Duodenal mucosa (tissue), 2 donors: Measurements from ENCODE around the gene GRB2.
A peak's percentile ranks its signal among the peaks of the same experiment; 100 is the strongest.

Experiments used
- H3K27ac ChIP-seq: one replicate; pipeline ENCODE4 v1.7.0; 2013; ENCODE audit warnings: low read depth, low read length
- H3K27me3 ChIP-seq, 2 donors: one replicate each; pipeline ENCODE4 v1.7.0; 2013; ENCODE audit warnings: low read length in 2 of 2, control low read depth in 1 of 2; ENCODE audit not compliant: insufficient read depth in 2 of 2, control insufficient read depth in 1 of 2
- H3K36me3 ChIP-seq, 2 donors: one replicate each; pipeline ENCODE4 v1.7.0; 2013; ENCODE audit warnings: low read length in 2 of 2, control low read depth in 1 of 2; ENCODE audit not compliant: insufficient read depth in 2 of 2, control insufficient read depth in 1 of 2
- H3K4me1 ChIP-seq, 2 donors: one replicate each; pipeline ENCODE4 v1.7.0; 2013; ENCODE audit warnings: low read length in 2 of 2, control low read depth in 1 of 2; ENCODE audit not compliant: insufficient read depth in 2 of 2, control insufficient read depth in 1 of 2
- H3K4me3 ChIP-seq, 2 donors: one replicate each; pipeline ENCODE4 v1.7.0; 2013; ENCODE audit warnings: low read length in 2 of 2, low read depth in 1 of 2
- H3K9ac ChIP-seq, 2 donors: one replicate each; pipeline ENCODE4 v1.7.0; 2013; ENCODE audit warnings: low read length in 2 of 2, low read depth in 1 of 2
- H3K9me3 ChIP-seq, 2 donors: one replicate each; pipeline ENCODE4 v1.7.0; 2013; ENCODE audit warnings: low read length in 2 of 2, control low read depth in 1 of 2; ENCODE audit not compliant: control insufficient read depth in 1 of 2

The GRB2 gene

GRCh38 chr17:75402026-75402425, 3.5 kb downstream of the GRB2 start:
- Histone ChIP-seq H3K9ac (peak overlapping the region in 1 of 2 donors; percentile 51), H3K4me3 (no peak overlapping the region), H3K27me3 (no peaks in the 10 kb centered on the region), H3K9me3 (no peaks in the 10 kb centered on the region), H3K36me3 (no peaks in the 10 kb centered on the region), H3K27ac (no peak overlapping the region), H3K4me1 (peaks cover 24 to 26% of the 10 kb centered on the region in 2 donors)

- H3K4me3 ChIP-seq, result no peak overlapping the region
- H3K9me3 ChIP-seq, result no peaks in the 10 kb centered on the region
- no peaks in the 10 kb centered on the region for H3K36me3 ChIP-seq
- H3K9ac ChIP-seq, result no peak overlapping the region
- peaks cover 23 to 29% of the 10 kb centered on the region in 2 donors for H3K4me1 ChIP-seq
- no peak overlapping the region for H3K27ac ChIP-seq
- no peaks in the 10 kb centered on the region for H3K27me3 ChIP-seq
These were observed 5.0 kb downstream of the GRB2 start for GRCh38 chr17:75400326-75400939.

GRCh38 chr17:75398279-75398678, 7.2 kb downstream of the GRB2 start:
- Histone ChIP-seq H3K4me3 (no peak overlapping the region), H3K27ac (no peak overlapping the region), H3K36me3 (no peaks in the 10 kb centered on the region), H3K9me3 (no peaks in the 10 kb centered on the region), H3K4me1 (peaks cover 41 to 43% of the 10 kb centered on the region in 2 donors), H3K9ac (no peak overlapping the region), H3K27me3 (no peaks in the 10 kb centered on the region)

DNA sequence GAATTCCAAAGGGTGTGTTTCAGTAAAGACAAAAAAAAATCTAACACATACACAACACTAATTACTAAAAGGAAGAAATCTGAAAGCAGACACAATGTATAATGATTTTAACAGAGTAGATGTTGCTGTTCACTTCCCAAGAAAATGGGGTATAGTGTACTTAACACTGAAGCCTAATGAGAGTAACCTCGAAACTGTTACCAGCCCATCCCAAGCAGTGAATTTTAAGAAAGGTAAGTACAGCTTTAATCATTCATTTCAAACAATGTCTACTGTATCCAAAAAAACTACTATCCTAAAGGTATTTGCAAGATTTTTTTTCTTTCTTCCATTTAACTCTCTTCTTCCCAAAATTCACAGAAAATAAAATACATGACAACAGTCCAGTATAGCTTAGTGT, 8.3 kb downstream of the GRB2 start:
- Histone ChIP-seq H3K9me3 (no peaks in the 10 kb centered on the region), H3K4me1 (peaks cover 45 to 46% of the 10 kb centered on the region in 2 donors), H3K4me3 (no peak overlapping the region), H3K36me3 (no peaks in the 10 kb centered on the region), H3K27me3 (no peaks in the 10 kb centered on the region), H3K27ac (no peak overlapping the region), H3K9ac (no peak overlapping the region)

DNA sequence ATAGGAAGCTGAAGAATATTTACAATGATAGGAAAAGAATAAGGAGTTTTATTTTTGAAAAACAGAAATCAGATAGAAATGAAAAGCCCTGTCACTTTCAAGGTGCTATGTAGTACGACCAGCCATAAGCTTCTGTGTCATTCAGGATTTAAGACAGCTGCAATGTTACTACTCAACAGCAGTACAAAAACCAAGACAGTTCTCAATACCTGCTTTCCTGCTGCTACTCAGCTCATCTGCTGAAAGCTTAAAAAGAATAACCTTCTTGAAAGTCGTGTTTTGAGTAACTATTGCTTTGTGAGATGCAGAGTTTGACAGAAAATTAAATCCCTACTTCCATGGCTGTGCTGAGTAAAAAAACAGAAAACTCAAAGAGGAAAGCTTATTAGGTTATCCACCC, 8.7 kb downstream of the GRB2 start:
- H3K27me3 ChIP-seq, result no peaks in the 10 kb centered on the region
- peaks cover 43 to 44% of the 10 kb centered on the region in 2 donors for H3K4me1 ChIP-seq
- no peak overlapping the region for H3K27ac ChIP-seq
- H3K36me3 ChIP-seq, result no peaks in the 10 kb centered on the region
- no peak overlapping the region for H3K4me3 ChIP-seq
- no peak overlapping the region for H3K9ac ChIP-seq
- no peaks in the 10 kb centered on the region for H3K9me3 ChIP-seq

DNA sequence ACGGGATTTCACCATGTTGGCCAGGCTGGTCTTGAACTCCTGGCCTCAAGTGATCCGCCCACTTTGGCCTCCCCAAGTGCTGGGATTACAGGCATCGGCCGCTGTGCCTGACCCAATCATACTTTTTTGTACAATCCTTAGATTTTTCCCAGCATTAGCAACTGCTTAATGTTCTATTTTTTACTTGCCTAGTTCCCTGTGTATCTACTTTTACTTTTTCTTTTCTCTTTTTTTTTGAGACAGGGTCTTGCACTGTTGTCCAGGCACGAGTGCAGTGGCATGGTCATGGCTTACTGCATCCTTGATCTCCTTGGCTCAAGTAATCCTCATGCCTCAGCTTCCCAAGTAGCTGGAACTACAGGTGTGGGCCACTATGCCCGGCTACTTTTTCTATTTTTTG, 9.5 kb downstream of the GRB2 start:
- Histone ChIP-seq H3K4me1 (peaks cover 39 to 42% of the 10 kb centered on the region in 2 donors), H3K36me3 (no peaks in the 10 kb centered on the region), H3K4me3 (no peak overlapping the region), H3K9ac (no peak overlapping the region), H3K27ac (no peak overlapping the region), H3K9me3 (no peaks in the 10 kb centered on the region), H3K27me3 (no peaks in the 10 kb centered on the region)

- Histone ChIP-seq H3K9me3 (no peaks in the 10 kb centered on the region), H3K4me1 (peaks cover 44 to 53% of the 10 kb centered on the region in 2 donors), H3K36me3 (no peaks in the 10 kb centered on the region), H3K27me3 (no peaks in the 10 kb centered on the region), H3K4me3 (peak overlapping the region; percentile 83 to 92), H3K9ac (peak overlapping the region; percentile 79), H3K27ac (peak overlapping the region; percentile 16)
These were observed 11.1 kb downstream of the GRB2 start for GRCh38 chr17:75394332-75394918.

DNA sequence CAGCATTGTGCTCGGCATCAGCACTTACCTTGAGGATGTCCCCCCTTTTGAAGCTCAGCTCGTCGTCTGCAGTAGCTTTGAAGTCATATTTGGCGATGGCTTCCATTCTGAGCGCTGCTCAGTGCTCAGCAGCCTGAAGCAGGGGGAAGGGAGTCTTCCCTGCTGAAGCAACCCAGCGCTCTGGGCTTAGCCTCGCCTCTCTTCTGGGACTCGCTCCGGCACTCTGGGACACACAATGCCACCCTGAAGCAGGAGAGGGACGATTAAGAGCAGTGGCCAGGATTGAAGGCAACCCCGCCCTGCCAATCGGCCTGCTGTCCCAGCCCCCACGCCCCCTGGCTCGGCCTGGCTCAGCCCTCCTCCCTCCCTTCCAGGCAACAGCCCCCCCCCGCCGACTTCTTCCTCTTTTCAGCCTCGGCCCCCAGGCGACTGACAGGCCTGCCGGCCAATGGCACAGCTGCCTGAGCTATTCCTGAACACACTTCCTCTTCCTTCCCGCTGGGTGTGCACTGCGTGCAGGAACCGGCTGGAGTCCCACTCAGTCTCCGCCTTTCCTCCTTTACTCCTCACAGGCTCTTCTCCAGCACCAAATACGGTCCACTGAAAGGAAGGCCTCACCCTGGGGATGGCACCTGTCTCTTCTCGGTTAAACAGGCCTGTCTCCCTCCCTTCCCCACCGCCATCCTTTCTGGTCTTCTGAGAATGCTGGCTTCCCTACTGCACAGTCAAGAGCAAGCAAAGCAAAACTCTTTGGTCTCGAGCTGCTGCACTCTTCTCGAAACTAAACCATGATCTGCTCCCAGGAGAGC, 11.8 kb downstream of the GRB2 start:
- H3K4me3 ChIP-seq, result peak overlapping the region; percentile 83 to 92
- no peaks in the 10 kb centered on the region for H3K36me3 ChIP-seq
- peak overlapping the region; percentile 79 for H3K9ac ChIP-seq
- H3K9me3 ChIP-seq, result no peaks in the 10 kb centered on the region
- no peaks in the 10 kb centered on the region for H3K27me3 ChIP-seq
- H3K4me1 ChIP-seq, result peaks cover 44 to 53% of the 10 kb centered on the region in 2 donors
- H3K27ac ChIP-seq, result peak overlapping the region; percentile 69

DNA sequence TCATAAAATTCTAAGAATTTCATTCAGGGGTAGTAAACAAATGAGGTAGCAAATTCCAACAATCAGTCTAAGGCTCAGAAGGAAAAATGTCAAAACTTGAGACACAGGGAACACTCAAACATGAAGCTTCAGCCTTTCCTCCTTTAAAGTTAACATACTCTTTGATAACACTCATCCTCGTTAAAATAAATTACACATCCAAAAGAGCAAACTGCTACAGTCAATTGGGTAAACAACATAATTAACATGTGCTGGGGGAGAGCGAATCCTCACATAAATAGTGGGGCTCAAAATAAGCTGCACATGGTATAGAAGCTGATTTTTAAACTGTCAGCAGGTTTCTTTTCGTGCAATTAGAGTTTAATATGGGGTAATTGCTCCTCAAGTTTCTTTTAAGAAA, 12.9 kb downstream of the GRB2 start:
- Histone ChIP-seq H3K4me1 (peaks cover 44 to 53% of the 10 kb centered on the region in 2 donors), H3K27ac (no peak overlapping the region), H3K9me3 (no peaks in the 10 kb centered on the region), H3K36me3 (no peaks in the 10 kb centered on the region), H3K4me3 (peak overlapping the region; percentile 34 to 83), H3K27me3 (no peaks in the 10 kb centered on the region), H3K9ac (peak overlapping the region; percentile 6 to 79)

GRCh38 chr17:75390982-75391381, 14.5 kb downstream of the GRB2 start:
- no peaks in the 10 kb centered on the region for H3K27me3 ChIP-seq
- no peak overlapping the region for H3K9ac ChIP-seq
- peaks cover 45 to 48% of the 10 kb centered on the region in 2 donors for H3K4me1 ChIP-seq
- no peak overlapping the region for H3K27ac ChIP-seq
- H3K36me3 ChIP-seq, result peaks cover 0 to 6% of the 10 kb centered on the region in 2 donors
- no peak overlapping the region for H3K4me3 ChIP-seq
- no peaks in the 10 kb centered on the region for H3K9me3 ChIP-seq
